Ishikawa (cell line): Measurements from ENCODE around the gene PLAAT2.

Experiments used
- CEBPB ChIP-seq: IDR thresholded peaks from 2 replicates; pipeline ENCODE4 v1.6.1; 2012
- CREB1 ChIP-seq: IDR thresholded peaks from 2 replicates; pipeline ENCODE4 v1.6.1; 2012; ENCODE audit warnings: low read depth
- EGR1 ChIP-seq: IDR thresholded peaks from 2 replicates; pipeline ENCODE4 v1.6.1; 2012
- EP300 ChIP-seq: IDR thresholded peaks from 2 replicates; pipeline ENCODE4 v1.6.1; 2012; ENCODE audit warnings: borderline replicate concordance
- FOXM1 ChIP-seq: IDR thresholded peaks from 2 replicates; pipeline ENCODE4 v1.6.1; 2012; ENCODE audit warnings: low read depth, borderline replicate concordance
- MAX ChIP-seq: IDR thresholded peaks from 2 replicates; pipeline ENCODE4 v1.6.1; 2012
- NFIC ChIP-seq: IDR thresholded peaks from 2 replicates; pipeline ENCODE4 v1.6.1; 2012
- RAD21 ChIP-seq: IDR thresholded peaks from 2 replicates; pipeline ENCODE4 v1.6.1; 2012; ENCODE audit warnings: low read depth
- REST ChIP-seq: IDR thresholded peaks from 2 replicates; pipeline ENCODE4 v1.6.1; 2012; ENCODE audit warnings: low read depth, mild to moderate bottlenecking
- TAF1 ChIP-seq: IDR thresholded peaks from 2 replicates; pipeline ENCODE4 v1.6.1; 2012; ENCODE audit warnings: low read depth, mild to moderate bottlenecking
- TCF12 ChIP-seq: IDR thresholded peaks from 2 replicates; pipeline ENCODE4 v1.6.1; 2012; ENCODE audit warnings: low read depth
- TEAD4 ChIP-seq: IDR thresholded peaks from 2 replicates; pipeline ENCODE4 v1.6.1; 2012
- USF1 ChIP-seq: IDR thresholded peaks from 2 replicates; pipeline ENCODE4 v1.6.1; 2012
- YY1 ChIP-seq: IDR thresholded peaks from 2 replicates; pipeline ENCODE4 v1.6.1; 2012; ENCODE audit warnings: low read depth
- ZBTB7A ChIP-seq: IDR thresholded peaks from 2 replicates; pipeline ENCODE4 v1.6.1; 2012; ENCODE audit warnings: low read depth

The PLAAT2 gene

GRCh38 chr11:63543711-63544110, 19.5 kb downstream of the PLAAT2 start:
- TF ChIP-seq TCF12 (no peak), EGR1 (no peak), ZBTB7A (no peak), FOXM1 (no peak), USF1 (no peak), NFIC (no peak), EP300 (no peak), RAD21 (no peak), TAF1 (no peak), MAX (no peak)

- TF ChIP-seq NFIC (no peak), MAX (no peak), TCF12 (no peak), YY1 (no peak), TEAD4 (no peak), FOXM1 (no peak), RAD21 (no peak), CEBPB (no peak), REST (no peak)
Measured at GRCh38 chr11:63537293-63538101, 25.7 kb downstream of the PLAAT2 start.

- TF ChIP-seq EGR1, result no peak
- no peak for TF ChIP-seq TEAD4
Measured at GRCh38 chr11:63536669-63537292, 26.4 kb downstream of the PLAAT2 start, which contains the start of gene PLAAT4. Gene PLAAT4, plus strand, starts transcription at chr11:63536808. Its CDS starts 61 bp downstream, at chr11:63536869.

GRCh38 chr11:63535734-63536133, 27.4 kb downstream of the PLAAT2 start:
- TF ChIP-seq USF1, result no peak
- no peak for TF ChIP-seq TCF12
- TF ChIP-seq CREB1, result no peak

- no peak for TF ChIP-seq NFIC
- no peak for TF ChIP-seq RAD21
- TF ChIP-seq TAF1, result no peak
- no peak for TF ChIP-seq FOXM1
- no peak for TF ChIP-seq EP300
- TF ChIP-seq CEBPB, result no peak
- TF ChIP-seq CREB1, result no peak
- TF ChIP-seq ZBTB7A, result no peak
- TF ChIP-seq REST, result no peak
Measured at GRCh38 chr11:63534895-63535461, 28.2 kb downstream of the PLAAT2 start.

GRCh38 chr11:63534076-63534475, 29.1 kb downstream of the PLAAT2 start:
- TF ChIP-seq EGR1 (no peak), MAX (no peak), CREB1 (no peak), USF1 (no peak)
